HCT116 (cell line): ENCODE data around the gene EXOC4. TPM values are rescaled to one million over a fixed set of nuclear protein-coding genes. Genes with fewer than 3 reads are reported as not detected.

Experiments
- ATAC-seq: fragments of 200-7000 bp; cut with Tn5 transposase; 2 replicates; pipeline ENCODE4 v1.9.1; 2020; ENCODE audit warnings: mild to moderate bottlenecking, moderate library complexity
- BruUV-seq: library from RNA; stranded (reverse); fragments of 400-500 nt; replicated peaks from 2 replicates; lab custom pipeline; 2021; lab: Mats Ljungman, UMichigan
- CTCF ChIA-PET: fragments of 300-600 bp; sonication (Branson Sonifier 250); formaldehyde crosslinking; loops from one replicate; lab custom pipeline; 2021; ENCODE audit warnings: antibody characterized with exemption; lab: Charles Lee
- POLR2A ChIA-PET: fragments of 300-600, 350-600 bp; sonication (Branson Sonifier 250); formaldehyde crosslinking; loops from one replicate; lab custom pipeline; 2021; ENCODE audit warnings: antibody characterized with exemption; lab: Charles Lee
- RAD21 ChIA-PET, 2 experiments: fragments of 300-600 bp; sonication (Branson Sonifier 250); formaldehyde crosslinking; loops; one replicate each; lab custom pipeline; 2023; ENCODE audit warnings: low total read pairs in 2 of 2; ENCODE audit not compliant: uncharacterized antibody in 2 of 2, unreplicated experiment in 2 of 2, low non-redundant PET in 1 of 2; lab: Charles Lee
- DNase-seq: peaks from one replicate; pipeline ENCODE4 v3.0.0-alpha.2; 2010; ENCODE audit warnings: low read depth, low spot score
- H2AFZ ChIP-seq: fragments of 200-600 bp; shearing (Covaris generic), sonication (generic); 2 replicates; pipeline ENCODE4 v1.6.1; 2017; ENCODE audit warnings: low read depth, mixed run types, mixed read lengths, antibody characterized with exemption, low read length; ENCODE audit not compliant: poor library complexity, severe bottlenecking
- H3K27ac ChIP-seq: 2 replicates; pipeline ENCODE4 v1.5.1; 2012; ENCODE audit warnings: low read depth, low read length
- H3K27me3 ChIP-seq: fragments of 200-600 bp; sonication (generic); 2 replicates; pipeline ENCODE4 v1.6.1; 2016; ENCODE audit warnings: mixed run types, low read length, mixed read lengths; ENCODE audit not compliant: insufficient read depth
- H3K36me3 ChIP-seq, 2 experiments: fragments of 200-500 bp in 1 of 2; fragments of 200-600 bp in 1 of 2; sonication (Bioruptor generic) in 1 of 2; sonication (generic) in 1 of 2; 2 replicates each; pipeline versions ENCODE4 v1.5.1 to v1.6.1; 2014 to 2016; ENCODE audit warnings: low read length in 2 of 2, inconsistent platforms in 1 of 2, mixed read lengths in 1 of 2, mixed run types in 1 of 2; ENCODE audit not compliant: insufficient read depth in 2 of 2, control insufficient read depth in 1 of 2
- H3K4me1 ChIP-seq, 2 experiments: fragments of 200-600 bp in 1 of 2; sonication (generic) in 1 of 2; 2 replicates each; pipeline versions ENCODE4 v1.5.1 to v1.6.1; 2012 to 2017; ENCODE audit warnings: low read length in 2 of 2, inconsistent platforms in 1 of 2, mild to moderate bottlenecking in 1 of 2, mixed read lengths in 1 of 2, mixed run types in 1 of 2, moderate library complexity in 1 of 2; ENCODE audit not compliant: insufficient read depth in 2 of 2, control insufficient read depth in 1 of 2
- H3K4me2 ChIP-seq: fragments of 200-600 bp; sonication (generic); 2 replicates; pipeline ENCODE4 v1.6.1; 2017; ENCODE audit warnings: mixed run types, low read length, mixed read lengths
- H3K4me3 ChIP-seq, 2 experiments: fragments of 200-600 bp in 1 of 2; sonication (generic) in 1 of 2; replicated peaks in 1 of 2; 2 replicates each; pipeline ENCODE4 v1.5.1; 2011 to 2016; ENCODE audit warnings: low read length in 2 of 2, control low read depth in 1 of 2, low read depth in 1 of 2, mild to moderate bottlenecking in 1 of 2, mixed read lengths in 1 of 2, mixed run types in 1 of 2
- H3K79me2 ChIP-seq: fragments of 200-600 bp; sonication (generic); 2 replicates; pipeline ENCODE4 v1.6.1; 2017; ENCODE audit warnings: mild to moderate bottlenecking, mixed run types, low read length, moderate library complexity, mixed read lengths; ENCODE audit not compliant: insufficient read depth
- H3K9ac ChIP-seq: fragments of 200-600 bp; sonication (generic); 2 replicates; pipeline ENCODE4 v1.6.1; 2016; ENCODE audit warnings: low read length, mixed read lengths
- H3K9me2 ChIP-seq: fragments of 200-600 bp; sonication (generic), shearing (Covaris generic); 2 replicates; pipeline ENCODE4 v1.6.1; 2017; ENCODE audit warnings: mixed run types, mild to moderate bottlenecking, moderate library complexity; ENCODE audit not compliant: insufficient read depth
- H3K9me3 ChIP-seq, 2 experiments: fragments of 200-500 bp in 1 of 2; fragments of 200-600 bp in 1 of 2; sonication (Bioruptor generic) in 1 of 2; sonication (generic) in 1 of 2; 2 replicates each; pipeline ENCODE4 v1.6.1; 2014 to 2017; ENCODE audit warnings: low read length in 2 of 2, mixed read lengths in 2 of 2, inconsistent platforms in 1 of 2, low read depth in 1 of 2, mild to moderate bottlenecking in 1 of 2, mixed run types in 1 of 2, moderate library complexity in 1 of 2; ENCODE audit not compliant: control insufficient read depth in 1 of 2, insufficient read depth in 1 of 2
- H4K20me1 ChIP-seq: fragments of 200-600 bp; sonication (generic), shearing (Covaris generic); 2 replicates; pipeline ENCODE4 v1.6.1; 2017; ENCODE audit warnings: mixed run types, mild to moderate bottlenecking, moderate library complexity; ENCODE audit not compliant: insufficient read depth
- CBX3 ChIP-seq: IDR thresholded peaks from 2 replicates; pipeline ENCODE4 v1.6.1; 2012; ENCODE audit warnings: low read depth
- ELF1 ChIP-seq: IDR thresholded peaks from 2 replicates; pipeline ENCODE4 v1.6.1; 2012; ENCODE audit warnings: low read depth, borderline replicate concordance
- EZH2 ChIP-seq: fragments of 200-600 bp; sonication (generic); IDR thresholded peaks from 2 replicates; pipeline ENCODE4 v1.6.1; 2017; ENCODE audit warnings: antibody characterized with exemption, mixed run types
- EZH2phosphoT487 ChIP-seq: fragments of 200-600 bp; IDR thresholded peaks from 2 replicates; pipeline ENCODE4 v1.6.1; 2018; ENCODE audit warnings: antibody characterized with exemption, borderline replicate concordance
- FOSL1 ChIP-seq: IDR thresholded peaks from 2 replicates; pipeline ENCODE4 v1.6.1; 2012; ENCODE audit warnings: low read depth
- JUND ChIP-seq: IDR thresholded peaks from 2 replicates; pipeline ENCODE4 v1.6.1; 2012
- POLR2AphosphoS5 ChIP-seq: IDR thresholded peaks from 2 replicates; pipeline ENCODE4 v1.6.1; 2011; ENCODE audit warnings: mild to moderate bottlenecking, low read depth, low read length, moderate library complexity
- RAD21 ChIP-seq: IDR thresholded peaks from 2 replicates; pipeline ENCODE4 v1.6.1; 2012; ENCODE audit warnings: low read depth, mild to moderate bottlenecking
- REST ChIP-seq: IDR thresholded peaks from 2 replicates; pipeline ENCODE4 v1.6.1; 2012; ENCODE audit warnings: low read depth
- SIN3A ChIP-seq: IDR thresholded peaks from 2 replicates; pipeline ENCODE4 v1.6.1; 2012; ENCODE audit warnings: low read depth
- SRF ChIP-seq: IDR thresholded peaks from 2 replicates; pipeline ENCODE4 v1.6.1; 2012; ENCODE audit warnings: low read depth
- TCF7L2 ChIP-seq: IDR thresholded peaks from 2 replicates; pipeline ENCODE4 v1.7.0; 2011; ENCODE audit warnings: borderline replicate concordance, inconsistent platforms; ENCODE audit not compliant: insufficient read depth, insufficient read length; ENCODE audit errors: extremely low read depth
- YY1 ChIP-seq: IDR thresholded peaks from 2 replicates; pipeline ENCODE4 v1.6.1; 2011; ENCODE audit warnings: low read length, low read depth, moderate library complexity, mild to moderate bottlenecking; ENCODE audit not compliant: insufficient replicate concordance; ENCODE audit errors: extremely low read depth
- ZBTB33 ChIP-seq: IDR thresholded peaks from 2 replicates; pipeline ENCODE4 v1.6.1; 2011; ENCODE audit warnings: mild to moderate bottlenecking, low read length, moderate library complexity; ENCODE audit not compliant: insufficient replicate concordance; ENCODE audit errors: extremely low read depth
- intact Hi-C: fragments of 100-400 bp; cut with micrococcal nuclease; formaldehyde crosslinking; loops from 2 replicates; pipeline ENCODE4 v1.10.0; 2022
- total RNA-seq: library from RNA; stranded (reverse); gene quantifications from one replicate; pipeline ENCODE4 v1.2.1, GENCODE V29; 2021; ENCODE audit not compliant: unreplicated experiment
- TF ChIP-seq, protein P1 (sequence below): IDR thresholded peaks from 2 replicates; pipeline ENCODE4 v1.6.1; 2012
- TF ChIP-seq, protein P2 (sequence below): IDR thresholded peaks from 2 replicates; pipeline ENCODE4 v1.6.1; 2012

EXOC4 gene
- total RNA-seq, 1 experiment from 2014 or later, result 40.3 TPM

DNA sequence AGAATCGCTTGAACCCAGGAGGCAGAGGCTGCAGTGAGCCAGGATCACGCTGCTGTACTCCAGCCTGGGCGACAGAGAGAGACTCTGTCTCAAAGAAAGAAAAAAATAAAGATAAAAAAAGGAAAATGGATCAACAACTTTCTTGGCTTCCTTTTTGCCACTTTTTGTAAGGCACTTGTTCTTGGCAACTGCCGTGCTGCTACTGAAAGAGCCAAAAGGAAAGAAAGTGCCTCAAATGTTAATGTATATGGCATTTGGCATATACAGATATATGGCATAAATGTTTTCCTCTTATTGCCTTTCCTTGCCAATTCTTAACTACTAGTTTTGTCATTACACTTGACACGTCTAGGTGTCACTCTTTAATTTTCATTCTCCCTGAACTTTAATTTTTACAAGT lies 480.5 kb downstream of the EXOC4 start:
- Histone ChIP-seq H3K36me3 (no peaks in the 10 kb centered on the region), H3K27me3 (no peaks in the 10 kb centered on the region), H4K20me1 (no peaks in the 10 kb centered on the region), H3K79me2 (no peaks in the 10 kb centered on the region), H3K4me3 (no peak overlapping the region), H3K4me2 (no peak overlapping the region), H3K9me2 (no peaks in the 10 kb centered on the region; the same call in 1 of the 2 replicates), H2AFZ (no peak overlapping the region), H3K4me1 (no peaks in the 10 kb centered on the region), H3K9me3 (no peaks in the 10 kb centered on the region), H3K9ac (no peak overlapping the region), H3K27ac (no peak overlapping the region)
- POLR2A ChIA-PET, result no interaction called here
- intact Hi-C loops, result no loop called here
- CTCF ChIA-PET, result no interaction called here
- DNase-seq (no peak), ATAC-seq (no peak)
- RAD21 ChIA-PET, result no interaction called here
- BruUV-seq, result no TSS peak
- no peak for TF ChIP-seq SIN3A
- no peak for TF ChIP-seq ZBTB33

DNA sequence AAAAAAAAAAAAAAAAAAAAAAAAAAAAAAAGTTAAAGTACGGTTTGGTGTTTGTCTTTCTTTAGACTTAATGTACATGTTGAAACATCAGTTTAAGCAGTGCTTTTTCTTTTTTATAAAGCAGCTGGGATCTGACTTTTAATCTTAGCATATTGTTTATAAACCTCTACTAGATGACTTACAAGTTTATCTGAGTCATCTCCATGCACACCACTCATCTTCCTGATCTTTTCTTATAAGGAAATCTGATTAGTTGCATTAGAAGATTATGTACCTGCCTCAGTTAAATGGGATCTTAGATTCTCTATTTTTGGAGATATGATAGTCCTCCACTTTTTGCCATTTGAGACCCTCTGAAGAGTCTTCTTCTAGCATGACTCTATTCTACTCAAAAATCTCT lies 482.3 kb downstream of the EXOC4 start:
- DNase-seq, result no peak
- Histone ChIP-seq H3K9me2 (no peaks in the 10 kb centered on the region; the same call in 1 of the 2 replicates), H4K20me1 (no peaks in the 10 kb centered on the region), H3K27ac (no peak overlapping the region), H3K4me2 (no peak overlapping the region), H3K4me3 (no peak overlapping the region), H3K9ac (no peak overlapping the region), H3K27me3 (no peaks in the 10 kb centered on the region), H2AFZ (no peak overlapping the region), H3K4me1 (no peaks in the 10 kb centered on the region), H3K9me3 (no peaks in the 10 kb centered on the region), H3K36me3 (no peaks in the 10 kb centered on the region), H3K79me2 (no peaks in the 10 kb centered on the region)
- POLR2A ChIA-PET, result no interaction called here
- no peak for ATAC-seq
- CTCF ChIA-PET, result no interaction called here
- TF ChIP-seq SIN3A (no peak), EZH2 (no peak), TCF7L2 (no peak), SRF (no peak), YY1 (no peak), ELF1 (no peak), CBX3 (no peak), JUND (no peak), FOSL1 (no peak), REST (no peak), EZH2phosphoT487 (no peak), RAD21 (no peak), POLR2AphosphoS5 (no peak)
- TF ChIP-seq, protein P1, sequence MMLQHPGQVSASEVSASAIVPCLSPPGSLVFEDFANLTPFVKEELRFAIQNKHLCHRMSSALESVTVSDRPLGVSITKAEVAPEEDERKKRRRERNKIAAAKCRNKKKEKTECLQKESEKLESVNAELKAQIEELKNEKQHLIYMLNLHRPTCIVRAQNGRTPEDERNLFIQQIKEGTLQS, result no peak
- TF ChIP-seq, protein P2, sequence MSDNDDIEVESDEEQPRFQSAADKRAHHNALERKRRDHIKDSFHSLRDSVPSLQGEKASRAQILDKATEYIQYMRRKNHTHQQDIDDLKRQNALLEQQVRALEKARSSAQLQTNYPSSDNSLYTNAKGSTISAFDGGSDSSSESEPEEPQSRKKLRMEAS, result no peak
- intact Hi-C loops, result no loop called here
- no TSS peak for BruUV-seq
- RAD21 ChIA-PET, result no interaction called here
